Activated CD8-positive, alpha-beta memory T cell treated with anti-CD3 and anti-CD28 coated beads for 36 hours (primary cell): ENCODE measurements around the gene PTX4. TPM values are rescaled to one million over a fixed set of nuclear protein-coding genes. Genes with fewer than 3 reads are reported as not detected.
"Not testable (repeated sequence)": the region's sequence is repeated elsewhere in the genome, so short reads cannot be mapped to it uniquely, and the experiment has no call there.

Source experiments
- CTCF ChIA-PET: fragments of 350-600 bp; sonication (Branson Sonifier 250); formaldehyde crosslinking; loops from one replicate; lab custom pipeline; 2021; ENCODE audit warnings: antibody characterized with exemption; lab: Charles Lee
- POLR2A ChIA-PET: fragments of 350-600 bp; sonication (Branson Sonifier 250); formaldehyde crosslinking; loops from one replicate; lab custom pipeline; 2021; ENCODE audit warnings: antibody characterized with exemption; lab: Charles Lee
- total RNA-seq, 2 experiments: library from RNA; stranded (reverse); gene quantifications; one replicate each; pipeline ENCODE4 v1.2.3, GENCODE V29; 2021

The PTX4 gene
- total RNA-seq, 2 experiments from 2014 or later = not detected

DNA sequence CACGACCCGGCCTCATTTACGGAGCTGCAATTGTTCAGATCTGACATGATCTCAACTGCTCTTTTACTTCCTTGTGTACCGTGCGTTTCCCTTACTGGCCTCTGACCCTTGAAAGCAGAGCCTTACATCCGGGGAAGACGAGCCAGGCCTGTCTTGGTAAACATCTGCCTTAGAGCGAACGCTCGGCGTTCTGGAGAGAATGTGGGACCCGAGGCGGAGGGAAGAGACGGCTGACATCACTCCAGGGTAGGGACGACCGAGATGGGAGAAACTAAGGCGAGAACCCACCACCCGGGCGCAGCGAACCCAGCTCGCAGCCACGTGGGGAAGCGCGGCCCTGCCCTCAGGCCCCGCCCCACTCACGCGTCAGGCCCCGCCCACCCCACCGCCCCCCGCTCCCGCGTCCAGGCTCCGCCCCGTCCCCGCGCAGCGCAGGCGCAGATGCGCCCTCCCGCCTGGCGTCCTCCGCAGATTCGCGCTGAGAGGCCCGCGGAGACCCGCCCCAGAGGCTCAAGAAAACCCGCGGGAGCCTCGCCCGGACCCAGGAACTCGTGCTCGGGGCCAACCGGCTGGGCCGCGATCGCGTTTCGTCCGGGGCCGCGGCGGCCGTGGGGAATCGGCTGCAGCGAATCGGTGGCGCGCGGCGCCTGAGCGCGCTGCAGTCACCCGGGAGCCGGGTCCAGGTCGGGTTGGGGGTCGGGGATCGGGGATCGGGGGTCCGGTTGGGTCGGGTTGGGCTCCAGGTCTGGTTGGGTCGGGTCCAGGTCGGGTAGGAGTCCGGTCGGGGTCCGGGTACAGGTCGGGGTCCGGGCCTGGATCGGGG lies 4.4 kb upstream of the PTX4 start, which contains the start of gene TELO2:
TSS of gene TELO2 (plus strand) at position 438 of the 823 bp plus-strand sequence. CDS start 922 bp downstream, outside the sequence.
- CTCF ChIA-PET = interaction anchor here (0.7 to 1.2 kb wide), 3 partner anchors 60 to 129 kb away, joined by 3 to 5 read pairs (median 3); no protein-coding TSS in a partner anchor
- POLR2A ChIA-PET = interaction anchor here (0.6 to 1.8 kb wide), 4 partner anchors 44 to 381 kb away, joined by 3 to 8 read pairs (median 6); partner anchors contain the start of gene UQCC4

DNA sequence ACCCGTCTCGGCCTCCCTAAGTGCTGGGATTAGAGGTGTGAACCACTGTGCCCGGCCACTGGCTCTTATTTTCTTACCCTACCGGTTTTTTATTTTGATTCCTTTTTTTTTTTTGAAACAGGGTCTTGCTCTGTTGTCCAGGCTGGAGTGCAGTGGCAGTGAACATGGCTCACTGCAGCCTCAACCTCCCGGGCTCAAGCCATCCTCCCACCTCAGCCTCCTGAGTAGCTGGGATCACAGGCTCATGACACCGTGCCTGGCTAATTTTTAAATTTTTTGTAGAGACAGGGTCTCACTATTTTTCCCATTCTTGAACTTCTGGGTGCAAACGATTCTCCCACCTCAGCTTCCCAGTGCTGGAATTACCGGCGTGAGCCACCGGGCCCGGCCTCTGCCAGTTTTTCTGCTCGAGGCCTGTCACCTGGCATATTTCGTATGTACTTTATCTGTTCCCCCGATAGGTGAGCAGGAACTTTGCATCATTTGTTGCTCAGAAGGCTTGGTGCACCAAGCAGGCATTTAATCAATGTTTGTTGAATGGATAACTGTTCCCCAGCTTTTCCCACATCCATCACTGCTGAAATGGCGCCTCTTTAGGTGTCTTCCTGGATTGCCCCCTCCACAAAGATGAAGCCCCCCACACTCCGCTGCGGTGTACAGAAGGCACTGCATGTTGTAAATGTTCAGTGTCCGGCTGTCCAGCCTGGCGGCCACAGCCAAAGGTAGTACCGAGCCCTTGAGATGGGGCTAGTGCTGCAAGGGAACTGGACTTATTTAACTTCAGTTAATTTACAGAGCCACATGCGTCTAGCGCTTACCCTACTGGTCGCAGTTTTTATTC lies 3.6 kb upstream of the PTX4 start:
- ChIA-PET POLR2A (interaction anchor here (0.6 to 1.8 kb wide), 3 partner anchors 16 to 72 kb away, joined by 3 to 10 read pairs (median 8); partner anchors contain the start of gene UQCC4), CTCF (interaction anchor here (0.7 to 1.2 kb wide), 3 partner anchors 39 to 112 kb away, joined by 3 to 5 read pairs (median 3); no protein-coding TSS in a partner anchor)

DNA sequence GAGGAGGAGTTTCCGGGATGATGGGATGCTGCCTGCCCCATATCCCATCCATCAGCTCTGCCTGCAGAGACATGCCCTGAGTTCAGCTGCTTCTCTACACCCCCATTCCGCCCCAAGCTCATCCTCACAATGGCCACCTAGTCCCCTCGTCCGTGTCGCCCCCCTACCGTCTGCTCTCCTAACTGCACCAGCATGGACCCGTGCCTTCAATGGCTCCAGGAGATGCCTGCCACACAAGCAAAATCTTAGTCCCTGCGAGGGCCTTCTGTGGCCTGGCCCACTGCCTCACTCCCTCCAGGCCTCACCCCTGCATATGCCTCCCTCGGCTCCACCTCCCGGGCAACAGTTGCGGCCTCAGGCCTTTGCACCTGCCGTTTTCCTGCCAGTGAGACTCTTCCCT lies 2.6 kb upstream of the PTX4 start:
- CTCF ChIA-PET = interaction anchor here (0.7 kb wide), 1 partner anchor 40 kb away, joined by 3 read pairs; no protein-coding TSS in a partner anchor
- POLR2A ChIA-PET = no interaction called here

DNA sequence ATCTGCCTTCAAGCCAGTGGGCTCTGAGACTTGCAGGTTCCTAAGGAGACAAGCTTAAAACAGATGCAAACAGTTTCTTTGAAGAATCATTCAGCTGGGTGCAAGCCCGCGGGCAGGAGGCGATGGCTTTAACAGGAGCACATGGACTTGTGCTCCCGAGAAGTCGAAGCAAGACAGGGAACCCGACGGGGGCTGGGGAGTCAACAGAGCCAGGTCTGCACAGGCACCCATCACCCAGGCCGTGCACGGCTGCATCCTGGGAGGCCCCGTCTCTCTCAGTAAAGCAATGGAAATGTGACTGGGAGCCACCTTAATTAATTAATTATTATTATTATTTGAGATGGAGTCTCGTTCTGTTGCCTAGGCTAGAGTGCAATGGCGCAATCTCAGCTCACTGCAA lies 333 bp upstream of the PTX4 start:
- ChIA-PET POLR2A (no interaction called here), CTCF (no interaction called here)

DNA sequence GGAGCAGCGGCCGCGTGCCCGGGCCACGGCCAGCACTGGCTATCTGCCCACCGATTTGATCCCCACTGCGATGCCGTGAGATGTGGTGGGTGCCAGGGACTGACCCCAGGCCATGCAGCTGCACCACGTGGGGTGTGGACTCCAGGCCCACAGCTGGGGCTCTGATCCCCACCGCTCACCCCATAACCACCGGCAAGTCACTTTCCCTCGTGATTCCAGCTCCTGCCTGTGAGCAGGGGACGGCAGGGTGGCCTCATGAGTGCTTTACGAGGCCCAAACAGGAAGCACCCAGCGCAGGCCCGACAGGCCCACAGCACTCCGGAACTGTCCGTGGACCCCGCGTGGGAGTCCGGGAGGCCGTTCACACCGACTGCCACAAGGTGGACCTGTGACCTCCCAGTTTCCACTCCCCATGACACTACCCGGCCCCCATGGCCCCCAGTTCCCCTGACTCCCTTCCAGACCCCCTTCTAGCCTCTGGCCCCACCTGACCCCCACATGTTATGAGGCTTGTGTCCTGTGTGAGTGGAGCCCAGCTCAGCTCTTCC lies 616 bp downstream of the PTX4 start:
- POLR2A ChIA-PET = no interaction called here

DNA sequence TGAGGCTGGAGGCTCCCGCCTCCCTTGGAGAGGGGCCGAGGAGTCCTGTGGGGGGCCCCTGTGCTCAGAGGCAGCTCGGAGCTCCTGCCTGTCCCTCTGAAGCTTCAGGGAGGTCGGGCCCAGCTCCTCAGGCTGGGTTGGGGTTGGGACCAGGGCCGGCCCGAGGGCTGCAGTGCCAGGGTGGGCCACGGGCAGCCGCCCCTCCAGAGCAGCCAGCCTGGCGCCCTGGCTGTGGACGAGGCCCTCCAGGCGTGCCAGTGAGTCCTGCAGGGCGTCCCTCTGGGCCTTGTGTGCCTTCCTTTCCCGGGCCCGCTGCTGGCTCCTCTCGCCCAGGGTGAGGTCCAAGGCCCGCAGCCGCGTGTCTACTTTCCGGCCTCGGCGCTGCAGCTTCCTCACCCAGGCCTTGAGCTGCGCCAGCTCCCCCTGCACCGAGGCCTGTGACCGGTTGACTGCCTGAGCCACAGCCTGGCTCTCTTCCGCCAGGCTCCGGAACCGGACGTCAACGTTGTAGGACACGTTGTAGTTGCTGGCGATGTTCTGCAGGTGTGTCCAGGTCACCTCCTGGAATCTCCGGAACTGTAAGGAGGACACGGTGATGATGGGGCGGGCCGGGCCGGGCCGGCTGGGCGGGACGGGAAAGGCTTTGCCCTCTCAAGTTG lies 1.2 kb downstream of the PTX4 start:
- POLR2A ChIA-PET = no interaction called here

More for the DNA sequence above, 616 bp downstream of the PTX4 start:
- CTCF ChIA-PET = no interaction called here

DNA sequence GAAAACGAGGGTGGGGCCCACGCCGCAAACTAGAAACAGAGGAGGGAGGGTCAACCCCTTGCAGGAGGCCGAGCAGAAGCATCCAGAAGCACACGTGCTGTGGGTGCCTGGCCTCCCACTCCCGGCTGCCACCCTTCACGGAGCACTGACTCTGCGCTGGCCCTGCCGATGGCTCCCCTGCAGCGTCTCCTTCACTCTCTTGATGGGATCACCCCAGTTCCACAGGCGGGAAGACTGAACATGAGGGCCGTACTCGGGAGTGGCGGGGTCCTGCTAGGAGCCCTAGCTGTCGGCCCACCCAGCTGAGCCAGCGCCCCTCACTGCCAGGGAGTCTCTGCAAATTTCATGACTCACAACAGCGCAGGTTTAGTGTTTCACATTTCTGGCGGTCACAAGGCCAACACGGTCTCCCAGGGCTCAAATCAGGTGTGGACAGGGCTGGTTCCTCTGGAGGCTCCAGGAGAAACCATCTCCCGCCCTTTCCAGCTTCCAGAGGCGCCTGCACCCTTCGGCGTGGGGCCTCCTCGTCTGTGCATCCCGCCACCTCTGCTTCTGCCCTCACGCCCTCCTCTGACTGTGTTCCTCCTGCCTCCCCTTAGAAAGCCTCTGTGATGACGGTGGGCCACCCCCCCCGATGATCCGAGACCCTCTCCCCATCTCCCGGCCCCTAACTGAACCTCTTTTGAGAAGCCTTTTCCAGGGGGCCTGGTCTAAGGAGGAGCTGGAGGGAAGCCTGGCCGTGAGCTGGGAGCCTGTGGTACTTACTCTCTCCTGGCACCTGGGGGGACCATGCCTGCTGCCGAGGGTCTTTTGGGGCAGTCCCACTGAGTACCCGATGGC lies 2.0 kb downstream of the PTX4 start:
- POLR2A ChIA-PET = no interaction called here

More for the DNA sequence above, 1.2 kb downstream of the PTX4 start:
- CTCF ChIA-PET = no interaction called here

DNA sequence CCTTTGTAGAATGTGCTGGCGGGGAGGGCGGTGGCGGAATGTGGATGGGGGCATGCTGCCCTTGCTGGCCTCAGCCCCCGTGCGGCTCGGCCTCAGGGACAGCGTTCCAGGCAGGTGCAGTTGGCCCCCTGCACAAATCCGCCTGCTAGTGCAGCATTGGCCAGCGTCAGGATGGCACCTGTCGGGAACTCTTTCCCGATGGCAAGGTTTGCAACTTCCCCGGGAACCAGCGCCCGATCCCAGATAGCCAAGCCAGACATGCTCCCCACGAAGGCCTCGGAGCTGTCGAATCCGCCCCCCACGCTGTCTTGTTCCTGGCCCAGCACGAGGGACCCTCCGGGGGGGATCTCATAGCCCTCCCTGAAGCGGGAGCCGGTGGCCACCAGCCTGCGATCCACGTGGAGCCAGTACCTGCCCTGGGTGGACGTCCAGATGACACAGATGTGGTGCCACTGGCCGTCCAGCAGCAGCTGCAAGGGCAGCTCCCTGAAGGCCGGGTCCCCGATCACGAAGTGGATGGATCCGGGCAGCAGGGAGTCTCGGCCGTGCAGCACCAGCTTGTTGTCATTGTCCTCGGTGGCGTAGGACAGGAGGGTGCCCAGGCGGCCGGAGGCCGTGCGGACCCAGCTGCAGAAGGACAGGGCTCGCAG lies 2.8 kb downstream of the PTX4 start:
- ChIA-PET CTCF (interaction anchor here (1.2 kb wide), 1 partner anchor 93 kb away, joined by 3 read pairs; no protein-coding TSS in a partner anchor), POLR2A (no interaction called here)

More for the DNA sequence above, 2.0 kb downstream of the PTX4 start:
- CTCF ChIA-PET = interaction anchor here (1.2 kb wide), 1 partner anchor 92 kb away, joined by 3 read pairs; no protein-coding TSS in a partner anchor

DNA sequence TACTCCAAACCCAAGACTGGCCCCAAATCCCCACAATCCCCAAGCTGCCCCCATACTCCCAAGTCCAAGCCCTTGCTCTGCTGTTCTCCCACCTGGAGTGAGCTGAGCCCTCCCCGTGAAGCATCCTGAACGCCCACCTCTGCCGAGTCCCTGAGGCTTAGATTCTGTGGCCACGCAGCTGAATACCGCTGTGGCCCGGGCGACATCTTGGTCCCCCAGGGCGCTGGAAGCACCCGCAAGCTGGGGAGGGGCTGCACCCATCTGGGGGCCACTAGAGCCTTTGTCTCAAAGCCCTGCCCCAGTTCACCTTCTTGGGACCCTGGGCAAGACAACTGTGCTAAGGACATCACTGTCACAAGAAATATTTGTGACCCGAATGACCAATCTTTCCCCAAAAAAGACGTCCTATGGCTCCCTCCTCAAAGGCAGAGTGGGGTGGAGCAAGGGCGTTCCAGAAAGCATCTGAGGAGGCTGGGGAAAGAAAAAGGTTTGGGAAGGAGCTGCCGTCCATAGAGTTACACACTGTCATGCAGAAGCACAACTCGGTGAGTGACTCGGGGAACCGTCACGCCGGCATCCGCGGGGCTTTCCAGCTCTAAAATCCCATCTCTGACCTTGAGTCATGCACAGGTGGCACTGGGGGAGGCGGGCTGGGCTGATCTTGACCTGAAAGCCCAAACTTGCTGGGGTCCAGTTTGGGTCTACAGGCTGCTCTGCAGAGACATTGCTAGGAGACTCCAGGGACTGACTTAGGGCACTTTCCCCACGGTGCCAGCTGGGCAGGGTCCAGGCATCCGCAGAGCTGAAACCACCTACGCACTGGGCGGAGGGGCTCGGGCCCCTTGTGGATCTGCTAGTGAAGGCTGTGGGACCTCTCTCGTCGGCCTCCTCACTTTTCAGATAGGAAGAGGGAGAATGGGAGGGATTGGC lies 6.6 kb downstream of the PTX4 start:
- CTCF ChIA-PET = no interaction called here

DNA sequence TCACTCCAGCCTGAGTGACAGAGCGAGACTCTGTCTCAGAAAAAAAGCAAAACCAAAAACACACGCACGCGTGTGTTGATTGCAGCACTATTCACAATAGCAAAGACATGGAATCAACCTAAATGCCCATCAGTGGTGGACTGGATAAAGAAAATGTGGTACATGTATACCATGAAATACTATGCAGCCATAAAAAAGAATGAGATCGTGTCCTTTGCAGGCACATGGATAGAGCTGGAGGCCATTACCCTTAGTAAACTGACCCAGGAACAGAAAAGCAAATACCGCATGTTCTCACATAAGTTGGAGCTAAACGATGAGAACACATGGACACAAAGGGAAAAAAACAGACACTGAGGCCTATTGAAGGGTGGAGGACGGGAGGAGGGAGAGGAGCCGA lies 9.8 kb downstream of the PTX4 start:
- POLR2A ChIA-PET = not testable (repeated sequence)

More for the DNA sequence above, 6.6 kb downstream of the PTX4 start:
- POLR2A ChIA-PET = interaction anchor here (0.6 kb wide), 1 partner anchor 47 kb away, joined by 8 read pairs; no protein-coding TSS in a partner anchor

DNA sequence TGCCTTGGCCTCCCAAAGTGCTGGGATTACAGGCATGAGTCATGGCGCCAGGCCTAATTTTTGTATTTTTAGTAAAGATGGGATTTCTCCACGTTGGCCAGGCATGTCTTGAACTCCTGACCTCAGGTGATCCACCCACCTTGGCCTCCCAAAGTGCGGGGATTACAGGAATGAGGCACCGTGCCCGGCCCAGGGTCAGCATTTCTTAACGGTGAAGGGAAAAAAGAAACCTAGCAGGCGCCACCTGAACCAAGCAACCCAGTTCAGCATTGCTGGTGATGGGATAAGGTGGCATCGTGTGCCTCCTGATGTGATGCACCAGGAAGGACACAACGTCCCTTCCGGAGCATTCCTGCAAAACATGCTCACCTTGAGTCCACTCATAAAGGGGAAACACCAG lies 11.7 kb downstream of the PTX4 start:
- ChIA-PET CTCF (no interaction called here), POLR2A (interaction anchor here (0.7 to 0.9 kb wide), 2 partner anchors 15 to 111 kb away, joined by 6 to 10 read pairs; no protein-coding TSS in a partner anchor)

More for the DNA sequence above, 9.8 kb downstream of the PTX4 start:
- CTCF ChIA-PET = not testable (repeated sequence)

DNA sequence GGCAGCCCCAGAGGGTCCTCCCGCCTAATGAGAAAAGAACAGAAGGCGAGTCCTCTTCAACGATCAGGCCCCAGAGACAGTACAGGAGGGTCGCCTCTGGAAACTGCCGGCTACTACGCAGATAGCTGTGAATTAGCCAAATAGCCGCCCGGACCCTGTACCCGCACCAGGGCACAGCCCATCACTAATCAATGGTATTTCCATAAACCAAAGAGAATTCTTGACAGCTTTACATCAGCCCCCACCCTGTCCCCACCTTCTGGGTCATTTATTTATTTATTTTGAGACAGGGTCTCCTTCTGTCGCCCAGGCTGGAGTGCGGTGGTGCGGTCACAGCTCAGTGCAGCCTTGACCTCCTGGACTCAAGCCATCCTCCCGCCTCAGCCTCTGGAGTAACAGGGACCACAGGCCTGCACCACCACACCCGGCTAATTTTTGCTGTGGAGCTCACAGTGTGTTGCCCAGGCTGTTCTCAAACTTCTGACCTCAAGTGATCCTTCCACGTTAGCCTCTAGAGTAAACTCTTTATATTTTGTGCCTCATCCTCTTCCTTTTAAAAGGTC lies 13.1 kb downstream of the PTX4 start:
- POLR2A ChIA-PET = interaction anchor here (0.5 to 0.6 kb wide), 2 partner anchors 13 to 308 kb away, joined by 3 to 11 read pairs; no protein-coding TSS in a partner anchor
- CTCF ChIA-PET = no interaction called here

DNA sequence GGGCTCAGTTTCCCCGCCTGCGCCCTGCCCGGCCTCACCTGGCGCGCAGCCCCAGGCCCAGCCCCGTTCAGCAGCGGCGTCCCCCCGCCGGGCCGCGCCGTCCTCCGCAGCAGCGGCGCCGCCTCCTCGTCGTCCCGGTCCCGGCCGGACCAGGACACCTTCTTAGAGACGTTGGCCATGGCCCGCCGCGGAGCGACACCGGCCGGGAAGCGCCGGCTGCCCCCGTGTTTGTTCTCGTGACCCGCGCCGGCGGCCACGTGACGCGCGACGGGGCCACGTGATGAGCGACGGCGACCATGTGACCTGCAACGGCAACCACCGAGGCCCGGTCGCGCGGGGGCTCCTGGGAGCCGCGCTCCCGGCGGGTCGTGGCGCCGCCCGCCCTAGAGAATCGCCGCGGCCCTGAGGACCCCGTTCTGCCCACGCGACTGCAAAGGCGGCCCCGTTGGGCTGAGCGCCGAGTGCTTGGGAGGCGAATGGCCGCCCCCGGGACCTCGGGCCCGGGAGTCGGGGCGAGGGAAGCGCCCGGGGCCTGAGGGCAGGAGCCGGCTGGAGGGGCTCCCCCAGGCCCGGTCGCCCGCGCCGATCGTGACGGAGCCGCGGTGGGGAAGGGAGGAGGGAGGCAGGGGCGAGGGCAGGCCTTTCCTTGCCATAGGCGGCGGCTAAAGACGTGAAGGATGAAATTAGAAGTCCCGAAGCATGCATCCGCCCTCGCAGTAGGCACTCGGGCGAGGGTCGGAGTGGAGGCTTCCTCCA lies 13.8 kb downstream of the PTX4 start, which contains the start of gene CLCN7:
TSS of gene CLCN7 (minus strand) at position 233 of the 756 bp plus-strand sequence. CDS start at position 179, 54 bp downstream.
- POLR2A ChIA-PET = interaction anchor here (0.6 kb wide), 1 partner anchor 230 kb away, joined by 5 read pairs; no protein-coding TSS in a partner anchor

DNA sequence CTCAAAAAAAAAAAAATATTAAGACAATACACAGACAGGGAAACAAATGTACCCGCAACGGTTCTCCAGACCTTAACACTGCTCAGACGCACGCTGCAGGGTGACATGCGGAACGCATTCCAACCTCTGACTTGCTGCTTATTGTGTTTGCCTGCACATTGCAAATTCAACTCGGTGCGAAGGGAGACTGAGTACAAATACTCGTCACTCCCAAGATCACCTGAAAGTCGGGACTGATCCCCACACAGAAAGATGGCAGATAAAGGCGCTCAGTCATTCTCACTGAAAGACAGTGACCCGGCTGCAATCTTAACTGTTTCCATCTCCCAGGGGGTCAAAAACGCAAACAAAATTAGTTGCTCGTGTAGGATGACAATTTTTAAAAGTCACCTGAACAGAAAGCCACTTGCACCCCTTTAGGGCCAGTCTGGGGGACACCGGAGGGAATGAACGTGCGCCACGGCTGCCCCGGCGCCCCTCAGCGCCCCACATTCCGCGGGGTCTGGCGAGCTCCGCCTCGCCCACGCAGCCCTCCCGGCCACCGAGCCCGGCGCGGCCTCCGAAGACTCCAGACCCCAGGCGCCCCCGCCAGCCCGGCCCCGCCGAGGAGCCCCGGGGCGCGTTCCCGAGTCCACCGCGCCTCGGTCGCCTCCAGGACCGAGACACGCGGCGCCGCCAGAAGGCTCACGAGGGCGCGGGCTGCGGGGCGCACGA lies 14.5 kb downstream of the PTX4 start:
- ChIA-PET CTCF (interaction anchor here (0.6 kb wide), 1 partner anchor 57 kb away, joined by 3 read pairs; no protein-coding TSS in a partner anchor), POLR2A (interaction anchor here (0.6 kb wide), 1 partner anchor 231 kb away, joined by 5 read pairs; no protein-coding TSS in a partner anchor)

More for the DNA sequence above, 13.8 kb downstream of the PTX4 start, which contains the start of gene CLCN7:
- CTCF ChIA-PET = no interaction called here
